ENCODE results near the gene GPBP1L1.

DNA sequence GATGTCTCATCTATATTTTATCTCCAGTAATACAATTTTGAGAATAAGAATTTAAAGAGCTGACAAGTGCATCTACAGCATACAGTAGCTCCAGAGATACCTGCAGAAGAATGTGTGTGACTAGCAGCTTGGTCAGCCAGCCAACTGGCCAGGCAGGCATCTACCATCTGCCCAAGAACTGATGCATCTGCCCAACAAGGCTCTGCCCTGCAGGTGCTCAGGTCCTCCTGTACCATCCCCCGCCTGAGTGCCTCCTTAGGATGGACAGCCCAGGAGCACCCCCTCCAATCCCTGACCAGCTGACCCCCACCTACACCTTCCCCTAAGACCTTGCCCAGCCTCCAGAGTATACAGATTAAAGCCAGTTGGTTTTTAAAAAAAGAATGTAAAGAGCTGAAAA, 32.0 kb upstream of the GPBP1L1 start:
- no peak for TF ChIP-seq NFIC (IDR thresholded peaks at IDR 0.05; ENCODE audit: low read length)
- TF ChIP-seq, protein P1, sequence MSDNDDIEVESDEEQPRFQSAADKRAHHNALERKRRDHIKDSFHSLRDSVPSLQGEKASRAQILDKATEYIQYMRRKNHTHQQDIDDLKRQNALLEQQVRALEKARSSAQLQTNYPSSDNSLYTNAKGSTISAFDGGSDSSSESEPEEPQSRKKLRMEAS (IDR thresholded peaks at IDR 0.05) = no peak
- TF ChIP-seq, protein P2, sequence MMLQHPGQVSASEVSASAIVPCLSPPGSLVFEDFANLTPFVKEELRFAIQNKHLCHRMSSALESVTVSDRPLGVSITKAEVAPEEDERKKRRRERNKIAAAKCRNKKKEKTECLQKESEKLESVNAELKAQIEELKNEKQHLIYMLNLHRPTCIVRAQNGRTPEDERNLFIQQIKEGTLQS (CRISPR knock-in tag; IDR thresholded peaks at IDR 0.05) = no peak
- TF ChIP-seq THYN1 (CRISPR knock-in tag; IDR thresholded peaks at IDR 0.05; ENCODE audit: borderline replicate concordance, low read depth) = no peak
- no peak for TF ChIP-seq MXI1 (IDR thresholded peaks at IDR 0.05; ENCODE audit: borderline replicate concordance, low read depth, low read length)
- TF ChIP-seq, protein P3, sequence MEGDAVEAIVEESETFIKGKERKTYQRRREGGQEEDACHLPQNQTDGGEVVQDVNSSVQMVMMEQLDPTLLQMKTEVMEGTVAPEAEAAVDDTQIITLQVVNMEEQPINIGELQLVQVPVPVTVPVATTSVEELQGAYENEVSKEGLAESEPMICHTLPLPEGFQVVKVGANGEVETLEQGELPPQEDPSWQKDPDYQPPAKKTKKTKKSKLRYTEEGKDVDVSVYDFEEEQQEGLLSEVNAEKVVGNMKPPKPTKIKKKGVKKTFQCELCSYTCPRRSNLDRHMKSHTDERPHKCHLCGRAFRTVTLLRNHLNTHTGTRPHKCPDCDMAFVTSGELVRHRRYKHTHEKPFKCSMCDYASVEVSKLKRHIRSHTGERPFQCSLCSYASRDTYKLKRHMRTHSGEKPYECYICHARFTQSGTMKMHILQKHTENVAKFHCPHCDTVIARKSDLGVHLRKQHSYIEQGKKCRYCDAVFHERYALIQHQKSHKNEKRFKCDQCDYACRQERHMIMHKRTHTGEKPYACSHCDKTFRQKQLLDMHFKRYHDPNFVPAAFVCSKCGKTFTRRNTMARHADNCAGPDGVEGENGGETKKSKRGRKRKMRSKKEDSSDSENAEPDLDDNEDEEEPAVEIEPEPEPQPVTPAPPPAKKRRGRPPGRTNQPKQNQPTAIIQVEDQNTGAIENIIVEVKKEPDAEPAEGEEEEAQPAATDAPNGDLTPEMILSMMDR (CRISPR knock-in tag; IDR thresholded peaks at IDR 0.05) = no peak
- TF ChIP-seq, protein P4, sequence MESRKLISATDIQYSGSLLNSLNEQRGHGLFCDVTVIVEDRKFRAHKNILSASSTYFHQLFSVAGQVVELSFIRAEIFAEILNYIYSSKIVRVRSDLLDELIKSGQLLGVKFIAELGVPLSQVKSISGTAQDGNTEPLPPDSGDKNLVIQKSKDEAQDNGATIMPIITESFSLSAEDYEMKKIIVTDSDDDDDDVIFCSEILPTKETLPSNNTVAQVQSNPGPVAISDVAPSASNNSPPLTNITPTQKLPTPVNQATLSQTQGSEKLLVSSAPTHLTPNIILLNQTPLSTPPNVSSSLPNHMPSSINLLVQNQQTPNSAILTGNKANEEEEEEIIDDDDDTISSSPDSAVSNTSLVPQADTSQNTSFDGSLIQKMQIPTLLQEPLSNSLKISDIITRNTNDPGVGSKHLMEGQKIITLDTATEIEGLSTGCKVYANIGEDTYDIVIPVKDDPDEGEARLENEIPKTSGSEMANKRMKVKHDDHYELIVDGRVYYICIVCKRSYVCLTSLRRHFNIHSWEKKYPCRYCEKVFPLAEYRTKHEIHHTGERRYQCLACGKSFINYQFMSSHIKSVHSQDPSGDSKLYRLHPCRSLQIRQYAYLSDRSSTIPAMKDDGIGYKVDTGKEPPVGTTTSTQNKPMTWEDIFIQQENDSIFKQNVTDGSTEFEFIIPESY (CRISPR knock-in tag; IDR thresholded peaks at IDR 0.05) = no peak
- no peak for TF ChIP-seq NKX3-1 (CRISPR knock-in tag; IDR thresholded peaks at IDR 0.05)
